HepG2 (cell line): Measurements from ENCODE around the gene MAFF. TPM values are rescaled to one million over a fixed set of nuclear protein-coding genes. Genes with fewer than 3 reads are reported as not detected.

Experiments
- DNMT1 ChIP-seq: sonication (generic); formaldehyde crosslinking; IDR thresholded peaks from 2 replicates; pipeline ENCODE4 v1.5.1; 2020; ENCODE audit warnings: mild to moderate bottlenecking, missing genetic modification reagents
- IRF9 ChIP-seq: sonication (generic); formaldehyde crosslinking; IDR thresholded peaks from 2 replicates; pipeline ENCODE4 v1.8.0; 2022; ENCODE audit warnings: missing genetic modification reagents, mild to moderate bottlenecking, borderline replicate concordance
- KDM2A ChIP-seq: sonication (generic); formaldehyde crosslinking; IDR thresholded peaks from 2 replicates; pipeline ENCODE4 v1.4.0; 2020; ENCODE audit warnings: low read depth, missing genetic modification reagents, borderline replicate concordance
- MAFG ChIP-seq: sonication (generic); formaldehyde crosslinking; IDR thresholded peaks from 2 replicates; pipeline ENCODE4 v1.5.1; 2020; ENCODE audit warnings: mild to moderate bottlenecking, missing genetic modification reagents
- PRDM15 ChIP-seq: sonication (generic); formaldehyde crosslinking; IDR thresholded peaks from 2 replicates; pipeline ENCODE4 v1.4.0; 2020; ENCODE audit warnings: missing genetic modification reagents
- SCMH1 ChIP-seq: sonication (generic); formaldehyde crosslinking; IDR thresholded peaks from 2 replicates; pipeline ENCODE4 v1.9.0; 2021; ENCODE audit warnings: missing genetic modification reagents, mild to moderate bottlenecking, borderline replicate concordance
- SETDB1 ChIP-seq: sonication (generic); formaldehyde crosslinking; IDR thresholded peaks from 2 replicates; pipeline ENCODE4 v1.5.1; 2020; ENCODE audit warnings: missing genetic modification reagents, mild to moderate bottlenecking, borderline replicate concordance
- ZNF34 ChIP-seq: sonication (generic); formaldehyde crosslinking; IDR thresholded peaks from 2 replicates; pipeline ENCODE4 v1.4.0; 2020; ENCODE audit warnings: mild to moderate bottlenecking, missing genetic modification reagents, borderline replicate concordance
- ZNF569 ChIP-seq: sonication (generic); formaldehyde crosslinking; IDR thresholded peaks from 2 replicates; pipeline ENCODE4 v1.5.0; 2020; ENCODE audit warnings: mild to moderate bottlenecking, missing genetic modification reagents, moderate library complexity, borderline replicate concordance
- ZNF703 ChIP-seq: sonication (generic); formaldehyde crosslinking; IDR thresholded peaks from 2 replicates; pipeline ENCODE4 v1.5.1; 2020; ENCODE audit warnings: missing genetic modification reagents, mild to moderate bottlenecking, moderate library complexity, borderline replicate concordance
- polyA plus RNA-seq, 8 experiments: library from polyadenylated mRNA; depleted of rRNA in 3 of 8; stranded (reverse) in 7 of 8; unstranded in 1 of 8; fragments of >200 nt; fragmentation: Illumina TruSeq in 4 of 8; extraction: Trizol in 4 of 8; gene quantifications; 2 replicates each; pipeline versions ENCODE4 v1.2.1 to v1.2.3, GENCODE V29; 2011 to 2016; ENCODE audit warnings: low read depth in 4 of 8, missing spikeins in 1 of 8, mixed read lengths in 1 of 8; ENCODE audit not compliant: insufficient read depth in 1 of 8
- total RNA-seq, 5 experiments: library from RNA; depleted of rRNA; stranded (reverse); fragments of >200 nt; fragmentation: Illumina TruSeq; extraction: Trizol; gene quantifications; 2 replicates each; pipeline ENCODE4 v1.2.3, GENCODE V29; 2016; ENCODE audit warnings: low read depth in 1 of 5
- TF ChIP-seq, protein P1 (sequence below): sonication (generic); formaldehyde crosslinking; IDR thresholded peaks from 2 replicates; pipeline ENCODE4 v1.5.0; 2020; ENCODE audit warnings: mild to moderate bottlenecking, missing genetic modification reagents
- TF ChIP-seq, protein P2 (sequence below): sonication (generic); formaldehyde crosslinking; conservative IDR thresholded peaks from 2 replicates; pipeline ENCODE4 v1.4.0; 2020; ENCODE audit warnings: missing genetic modification reagents
- TF ChIP-seq, protein P3 (sequence below): sonication (generic); formaldehyde crosslinking; IDR thresholded peaks from 2 replicates; pipeline ENCODE4 v1.5.1; 2020; ENCODE audit warnings: mild to moderate bottlenecking, missing genetic modification reagents, moderate library complexity

Gene MAFF
- total and polyA plus RNA-seq, 2 of the 13 experiments (the other 11 are each of a cell fraction or from before 2014, with no cell fraction given): 5.4 to 14.3 TPM

DNA sequence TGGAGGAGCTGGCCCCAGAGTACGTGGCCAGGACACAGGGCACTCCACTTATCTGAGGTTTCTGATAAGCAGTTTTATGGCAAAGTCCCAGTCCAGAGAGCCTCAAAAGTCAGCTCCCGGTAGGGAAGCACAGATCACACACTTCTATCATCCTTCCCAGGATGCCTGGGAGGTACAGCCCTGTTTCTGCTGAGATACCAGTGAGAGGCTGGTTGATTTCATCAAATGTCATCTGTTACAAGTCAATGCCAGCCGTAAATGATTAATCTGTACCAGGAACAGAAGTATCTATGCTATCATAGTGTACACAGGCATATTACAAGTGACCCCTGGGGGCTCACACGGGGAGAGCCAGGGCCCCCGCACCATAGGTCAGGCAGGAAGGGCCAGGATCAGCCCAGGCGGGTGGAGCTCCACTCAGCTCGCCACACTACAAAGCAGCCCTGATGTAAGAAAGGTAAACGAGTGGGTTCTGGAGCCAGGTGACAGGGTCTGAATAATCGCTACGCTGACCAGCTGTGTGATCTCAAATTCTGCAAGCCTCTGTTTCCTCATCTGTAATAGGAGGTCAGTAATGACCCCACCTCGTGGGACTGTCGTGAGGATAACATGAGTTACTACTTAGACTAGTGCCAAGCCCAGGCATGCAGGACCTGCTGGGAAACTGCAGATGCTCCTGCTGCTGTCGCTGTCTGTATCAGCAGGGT lies 37.8 kb upstream of the MAFF start (continued):
- TF ChIP-seq ZNF569 (no peak), IRF9 (CRISPR knock-in tag) (no peak), SCMH1 (CRISPR knock-in tag) (no peak), DNMT1 (CRISPR knock-in tag) (no peak), SETDB1 (CRISPR knock-in tag) (no peak), MAFG (CRISPR knock-in tag) (no peak), PRDM15 (CRISPR knock-in tag) (no peak), ZNF703 (CRISPR knock-in tag) (peak; percentile 26; the same call in 1 of the 2 replicates), KDM2A (peak; percentile 39; the same call in 1 of the 2 replicates), ZNF34 (no peak)
- TF ChIP-seq, protein P1, sequence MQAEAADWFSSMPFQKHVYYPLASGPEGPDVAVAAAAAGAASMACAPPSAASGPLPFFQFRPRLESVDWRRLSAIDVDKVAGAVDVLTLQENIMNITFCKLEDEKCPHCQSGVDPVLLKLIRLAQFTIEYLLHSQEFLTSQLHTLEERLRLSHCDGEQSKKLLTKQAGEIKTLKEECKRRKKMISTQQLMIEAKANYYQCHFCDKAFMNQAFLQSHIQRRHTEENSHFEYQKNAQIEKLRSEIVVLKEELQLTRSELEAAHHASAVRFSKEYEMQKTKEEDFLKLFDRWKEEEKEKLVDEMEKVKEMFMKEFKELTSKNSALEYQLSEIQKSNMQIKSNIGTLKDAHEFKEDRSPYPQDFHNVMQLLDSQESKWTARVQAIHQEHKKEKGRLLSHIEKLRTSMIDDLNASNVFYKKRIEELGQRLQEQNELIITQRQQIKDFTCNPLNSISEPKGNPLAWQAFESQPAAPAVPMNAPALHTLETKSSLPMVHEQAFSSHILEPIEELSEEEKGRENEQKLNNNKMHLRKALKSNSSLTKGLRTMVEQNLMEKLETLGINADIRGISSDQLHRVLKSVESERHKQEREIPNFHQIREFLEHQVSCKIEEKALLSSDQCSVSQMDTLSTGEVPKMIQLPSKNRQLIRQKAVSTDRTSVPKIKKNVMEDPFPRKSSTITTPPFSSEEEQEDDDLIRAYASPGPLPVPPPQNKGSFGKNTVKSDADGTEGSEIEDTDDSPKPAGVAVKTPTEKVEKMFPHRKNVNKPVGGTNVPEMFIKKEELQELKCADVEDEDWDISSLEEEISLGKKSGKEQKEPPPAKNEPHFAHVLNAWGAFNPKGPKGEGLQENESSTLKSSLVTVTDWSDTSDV (CRISPR knock-in tag): no peak
- TF ChIP-seq, protein P2, sequence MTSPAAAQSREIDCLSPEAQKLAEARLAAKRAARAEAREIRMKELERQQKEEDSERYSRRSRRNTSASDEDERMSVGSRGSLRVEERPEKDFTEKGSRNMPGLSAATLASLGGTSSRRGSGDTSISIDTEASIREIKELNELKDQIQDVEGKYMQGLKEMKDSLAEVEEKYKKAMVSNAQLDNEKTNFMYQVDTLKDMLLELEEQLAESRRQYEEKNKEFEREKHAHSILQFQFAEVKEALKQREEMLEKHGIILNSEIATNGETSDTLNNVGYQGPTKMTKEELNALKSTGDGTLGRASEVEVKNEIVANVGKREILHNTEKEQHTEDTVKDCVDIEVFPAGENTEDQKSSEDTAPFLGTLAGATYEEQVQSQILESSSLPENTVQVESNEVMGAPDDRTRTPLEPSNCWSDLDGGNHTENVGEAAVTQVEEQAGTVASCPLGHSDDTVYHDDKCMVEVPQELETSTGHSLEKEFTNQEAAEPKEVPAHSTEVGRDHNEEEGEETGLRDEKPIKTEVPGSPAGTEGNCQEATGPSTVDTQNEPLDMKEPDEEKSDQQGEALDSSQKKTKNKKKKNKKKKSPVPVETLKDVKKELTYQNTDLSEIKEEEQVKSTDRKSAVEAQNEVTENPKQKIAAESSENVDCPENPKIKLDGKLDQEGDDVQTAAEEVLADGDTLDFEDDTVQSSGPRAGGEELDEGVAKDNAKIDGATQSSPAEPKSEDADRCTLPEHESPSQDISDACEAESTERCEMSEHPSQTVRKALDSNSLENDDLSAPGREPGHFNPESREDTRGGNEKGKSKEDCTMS (CRISPR knock-in tag): no peak
- TF ChIP-seq, protein P3, sequence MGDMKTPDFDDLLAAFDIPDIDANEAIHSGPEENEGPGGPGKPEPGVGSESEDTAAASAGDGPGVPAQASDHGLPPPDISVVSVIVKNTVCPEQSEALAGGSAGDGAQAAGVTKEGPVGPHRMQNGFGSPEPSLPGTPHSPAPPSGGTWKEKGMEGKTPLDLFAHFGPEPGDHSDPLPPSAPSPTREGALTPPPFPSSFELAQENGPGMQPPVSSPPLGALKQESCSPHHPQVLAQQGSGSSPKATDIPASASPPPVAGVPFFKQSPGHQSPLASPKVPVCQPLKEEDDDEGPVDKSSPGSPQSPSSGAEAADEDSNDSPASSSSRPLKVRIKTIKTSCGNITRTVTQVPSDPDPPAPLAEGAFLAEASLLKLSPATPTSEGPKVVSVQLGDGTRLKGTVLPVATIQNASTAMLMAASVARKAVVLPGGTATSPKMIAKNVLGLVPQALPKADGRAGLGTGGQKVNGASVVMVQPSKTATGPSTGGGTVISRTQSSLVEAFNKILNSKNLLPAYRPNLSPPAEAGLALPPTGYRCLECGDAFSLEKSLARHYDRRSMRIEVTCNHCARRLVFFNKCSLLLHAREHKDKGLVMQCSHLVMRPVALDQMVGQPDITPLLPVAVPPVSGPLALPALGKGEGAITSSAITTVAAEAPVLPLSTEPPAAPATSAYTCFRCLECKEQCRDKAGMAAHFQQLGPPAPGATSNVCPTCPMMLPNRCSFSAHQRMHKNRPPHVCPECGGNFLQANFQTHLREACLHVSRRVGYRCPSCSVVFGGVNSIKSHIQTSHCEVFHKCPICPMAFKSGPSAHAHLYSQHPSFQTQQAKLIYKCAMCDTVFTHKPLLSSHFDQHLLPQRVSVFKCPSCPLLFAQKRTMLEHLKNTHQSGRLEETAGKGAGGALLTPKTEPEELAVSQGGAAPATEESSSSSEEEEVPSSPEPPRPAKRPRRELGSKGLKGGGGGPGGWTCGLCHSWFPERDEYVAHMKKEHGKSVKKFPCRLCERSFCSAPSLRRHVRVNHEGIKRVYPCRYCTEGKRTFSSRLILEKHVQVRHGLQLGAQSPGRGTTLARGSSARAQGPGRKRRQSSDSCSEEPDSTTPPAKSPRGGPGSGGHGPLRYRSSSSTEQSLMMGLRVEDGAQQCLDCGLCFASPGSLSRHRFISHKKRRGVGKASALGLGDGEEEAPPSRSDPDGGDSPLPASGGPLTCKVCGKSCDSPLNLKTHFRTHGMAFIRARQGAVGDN (CRISPR knock-in tag): peak; percentile 60
